B cell (primary cell): ENCODE measurements around the gene BUB1B. TPM values are rescaled to one million over a fixed set of nuclear protein-coding genes. Genes with fewer than 3 reads are reported as not detected.

Experiments
- ATAC-seq: fragments of 200-7000 bp; cut with Tn5 transposase; one replicate; pipeline ENCODE4 v1.10.0; 2021; ENCODE audit warnings: low read depth, mild to moderate bottlenecking, moderate number of reproducible peaks, moderate library complexity
- CTCF ChIA-PET: fragments of 350-600 bp; sonication (Branson Sonifier 250); formaldehyde crosslinking; loops from one replicate; lab custom pipeline; 2021; ENCODE audit warnings: antibody characterized with exemption, inconsistent platforms; lab: Charles Lee
- POLR2A ChIA-PET: fragments of 350-600 bp; sonication (Branson Sonifier 250); formaldehyde crosslinking; loops from one replicate; lab custom pipeline; 2021; ENCODE audit warnings: antibody characterized with exemption; lab: Charles Lee
- DNase-seq: peaks from one replicate; pipeline ENCODE4 v3.0.0; 2013
- H2AFZ ChIP-seq: 2 replicates; pipeline ENCODE4 v1.6.1; 2012; ENCODE audit warnings: mild to moderate bottlenecking, low read depth, low read length; ENCODE audit not compliant: insufficient read depth, poor library complexity, severe bottlenecking
- H3K27ac ChIP-seq, 2 donors: 1 replicate in 1 of 2; 2 replicates in 1 of 2; pipeline ENCODE4 v1.5.1; 2012 to 2013; ENCODE audit warnings: low read length in 2 of 2, mild to moderate bottlenecking in 2 of 2, moderate library complexity in 1 of 2
- H3K27me3 ChIP-seq, 4 experiments: fragments of 200-600 bp in 1 of 4; sonication (generic) in 1 of 4; replicated peaks in 1 of 4; 1 replicate in 2 of 4; 2 replicates in 2 of 4; pipeline versions ENCODE4 v1.6.1 to v1.7.0; 2013 to 2016; ENCODE audit warnings: low read length in 3 of 4, mild to moderate bottlenecking in 2 of 4, mixed read lengths in 1 of 4, moderate library complexity in 1 of 4; ENCODE audit not compliant: insufficient read depth in 4 of 4, control insufficient read depth in 3 of 4; ENCODE audit errors: control extremely low read depth in 1 of 4
- H3K36me3 ChIP-seq, 2 experiments: replicated peaks in 1 of 2; 1 replicate in 1 of 2; 2 replicates in 1 of 2; pipeline versions ENCODE4 v1.6.1 to v1.7.1; 2013; ENCODE audit warnings: low read length in 1 of 2; ENCODE audit not compliant: insufficient read depth in 2 of 2, control insufficient read depth in 1 of 2; ENCODE audit errors: control extremely low read depth in 1 of 2, extremely low read depth in 1 of 2
- H3K4me1 ChIP-seq, 2 donors: fragments of 200-600 bp in 1 of 2; sonication (generic) in 1 of 2; 1 replicate in 1 of 2; 2 replicates in 1 of 2; pipeline versions ENCODE4 v1.5.1 to v1.6.1; 2013 to 2017; ENCODE audit warnings: low read length in 2 of 2; ENCODE audit not compliant: control insufficient read depth in 2 of 2, insufficient read depth in 2 of 2
- H3K4me2 ChIP-seq: replicated peaks from 2 replicates; pipeline ENCODE3; 2012; ENCODE audit warnings: mild to moderate bottlenecking, low read depth, low read length; ENCODE audit not compliant: poor library complexity, severe bottlenecking
- H3K4me3 ChIP-seq, 5 experiments: fragments of 200-600 bp in 1 of 5; sonication (generic) in 1 of 5; 1 replicate in 3 of 5; 2 replicates in 2 of 5; pipeline versions ENCODE4 v1.5.1 to v1.7.0; 2011 to 2016; ENCODE audit warnings: low read length in 4 of 5, mild to moderate bottlenecking in 4 of 5, low read depth in 2 of 5, control low read depth in 1 of 5, moderate library complexity in 1 of 5; ENCODE audit not compliant: insufficient read depth in 1 of 5; ENCODE audit errors: control extremely low read depth in 1 of 5, extremely low read depth in 1 of 5
- H3K79me2 ChIP-seq: fragments of 200-600 bp; sonication (generic); one replicate; pipeline ENCODE4 v1.6.0; 2016; ENCODE audit warnings: low read length; ENCODE audit not compliant: control insufficient read depth, insufficient read depth
- H3K9ac ChIP-seq: fragments of 200-600 bp; sonication (generic); 2 replicates; pipeline ENCODE4 v1.6.1; 2017; ENCODE audit warnings: mild to moderate bottlenecking, low read length, moderate library complexity
- H3K9me3 ChIP-seq, 3 donors: one replicate each; pipeline versions ENCODE4 v1.6.1 to v1.7.1; 2013; ENCODE audit warnings: low read length in 2 of 3; ENCODE audit not compliant: control insufficient read depth in 2 of 3, insufficient read depth in 1 of 3; ENCODE audit errors: control extremely low read depth in 1 of 3
- H4K20me1 ChIP-seq: 2 replicates; pipeline ENCODE4 v1.6.0; 2012; ENCODE audit warnings: mild to moderate bottlenecking, low read length; ENCODE audit not compliant: insufficient read depth, control insufficient read depth, poor library complexity, severe bottlenecking
- H3K27ac Mint-ChIP-seq: one replicate; pipeline ENCODE4 v1.8.0; 2021; ENCODE audit warnings: mixed read lengths
- H3K27me3 Mint-ChIP-seq: one replicate; pipeline ENCODE4 v1.8.0; 2021; ENCODE audit warnings: mixed read lengths
- H3K4me1 Mint-ChIP-seq: one replicate; pipeline ENCODE4 v1.8.0; 2021; ENCODE audit warnings: mixed read lengths
- H3K4me3 Mint-ChIP-seq: one replicate; pipeline ENCODE4 v1.8.0; 2021; ENCODE audit warnings: mixed read lengths
- H3K9me3 Mint-ChIP-seq: one replicate; pipeline ENCODE4 v1.8.0; 2022; ENCODE audit warnings: mixed read lengths; ENCODE audit not compliant: insufficient read depth
- EZH2 ChIP-seq: IDR thresholded peaks from 2 replicates; pipeline ENCODE4 v1.6.1; 2012; ENCODE audit warnings: borderline replicate concordance, low read depth, mild to moderate bottlenecking, moderate library complexity, low read length; ENCODE audit not compliant: insufficient read depth, poor library complexity, severe bottlenecking
- WGBS: methylation state at CpG from one replicate; pipeline ENCODE4 v1.1.5; 2013; ENCODE audit warnings: missing lambda C conversion rate; ENCODE audit not compliant: insufficient coverage; 5-methylcytosine and 5-hydroxymethylcytosine counted together
- intact Hi-C: fragments of 100-400 bp; cut with micrococcal nuclease; formaldehyde crosslinking; loops from one replicate; pipeline ENCODE4 v1.10.0; 2022
- polyA plus RNA-seq: library from polyadenylated mRNA; depleted of rRNA; stranded (reverse); fragments of >200 nt; gene quantifications from 2 replicates; pipeline ENCODE4 v1.2.3, GENCODE V29; 2012
- total RNA-seq, 2 donors: library from RNA; stranded (reverse); fragments of 120-200 nt in 1 of 2; gene quantifications; 1 replicate in 1 of 2; 2 replicates in 1 of 2; pipeline versions ENCODE4 v1.2.3 to v1.2.4, GENCODE V29; 2013 to 2022
- TF ChIP-seq, protein P1 (sequence below): fragments of 200-600 bp; IDR thresholded peaks from one replicate; pipeline ENCODE4 v1.8.0; 2022; ENCODE audit warnings: antibody characterized with exemption, mild to moderate bottlenecking

BUB1B gene
- total and polyA plus RNA-seq, 2 donors (not counting 1 experiment from before 2014, with no cell fraction given), result 0.70 to 4.4 TPM

DNA sequence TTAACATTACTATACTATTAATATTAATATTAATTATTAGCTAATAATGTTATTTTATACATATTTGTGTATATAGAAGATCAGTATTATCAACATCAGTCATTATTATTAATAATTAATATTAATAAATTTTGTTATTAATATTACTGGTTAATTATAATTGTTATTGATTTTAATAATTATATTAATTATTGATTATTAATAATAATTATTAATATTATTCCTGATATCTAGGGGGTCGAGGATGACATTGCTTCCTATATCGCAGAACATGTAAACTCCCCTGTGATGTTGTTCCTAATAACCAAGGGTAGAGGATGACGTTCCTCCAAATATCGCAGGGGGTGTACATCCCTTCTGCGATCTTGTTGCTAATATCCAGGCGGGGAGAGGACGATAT lies 34.9 kb upstream of the BUB1B start:
- H3K9me3 Mint-ChIP-seq, result no peaks in the 10 kb centered on the region
- ATAC-seq, result no peak
- Histone ChIP-seq H4K20me1 (no peaks in the 10 kb centered on the region), H3K4me1 (no peaks in the 10 kb centered on the region), H3K27me3 (peaks cover 0 to 3% (median 0%) of the 10 kb centered on the region in 4 experiments), H3K4me3 (no peak overlapping the region), H3K79me2 (no peaks in the 10 kb centered on the region), H3K4me2 (no peak overlapping the region), H3K9ac (no peak overlapping the region), H2AFZ (no peak overlapping the region), H3K27ac (no peak overlapping the region), H3K36me3 (no peaks in the 10 kb centered on the region), H3K9me3 (no peaks in the 10 kb centered on the region)
- peak overlapping the region; percentile 10 for H3K27ac Mint-ChIP-seq
- CTCF ChIA-PET, result no interaction called here
- TF ChIP-seq, protein P1, sequence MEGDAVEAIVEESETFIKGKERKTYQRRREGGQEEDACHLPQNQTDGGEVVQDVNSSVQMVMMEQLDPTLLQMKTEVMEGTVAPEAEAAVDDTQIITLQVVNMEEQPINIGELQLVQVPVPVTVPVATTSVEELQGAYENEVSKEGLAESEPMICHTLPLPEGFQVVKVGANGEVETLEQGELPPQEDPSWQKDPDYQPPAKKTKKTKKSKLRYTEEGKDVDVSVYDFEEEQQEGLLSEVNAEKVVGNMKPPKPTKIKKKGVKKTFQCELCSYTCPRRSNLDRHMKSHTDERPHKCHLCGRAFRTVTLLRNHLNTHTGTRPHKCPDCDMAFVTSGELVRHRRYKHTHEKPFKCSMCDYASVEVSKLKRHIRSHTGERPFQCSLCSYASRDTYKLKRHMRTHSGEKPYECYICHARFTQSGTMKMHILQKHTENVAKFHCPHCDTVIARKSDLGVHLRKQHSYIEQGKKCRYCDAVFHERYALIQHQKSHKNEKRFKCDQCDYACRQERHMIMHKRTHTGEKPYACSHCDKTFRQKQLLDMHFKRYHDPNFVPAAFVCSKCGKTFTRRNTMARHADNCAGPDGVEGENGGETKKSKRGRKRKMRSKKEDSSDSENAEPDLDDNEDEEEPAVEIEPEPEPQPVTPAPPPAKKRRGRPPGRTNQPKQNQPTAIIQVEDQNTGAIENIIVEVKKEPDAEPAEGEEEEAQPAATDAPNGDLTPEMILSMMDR, result no peak
- TF ChIP-seq EZH2, result no peak
- H3K27me3 Mint-ChIP-seq, result peaks cover 8% of the 10 kb centered on the region
- no peak for DNase-seq
- no peaks in the 10 kb centered on the region for H3K4me1 Mint-ChIP-seq
- POLR2A ChIA-PET, result interaction anchor here (0.5 kb wide), 1 partner anchor 11 kb away, joined by 3 read pairs; no protein-coding TSS in a partner anchor
- H3K4me3 Mint-ChIP-seq, result no peak overlapping the region
- no CpG with 5 or more reads among the region's 7 CpGs for WGBS
- intact Hi-C loops, result no loop called here

DNA sequence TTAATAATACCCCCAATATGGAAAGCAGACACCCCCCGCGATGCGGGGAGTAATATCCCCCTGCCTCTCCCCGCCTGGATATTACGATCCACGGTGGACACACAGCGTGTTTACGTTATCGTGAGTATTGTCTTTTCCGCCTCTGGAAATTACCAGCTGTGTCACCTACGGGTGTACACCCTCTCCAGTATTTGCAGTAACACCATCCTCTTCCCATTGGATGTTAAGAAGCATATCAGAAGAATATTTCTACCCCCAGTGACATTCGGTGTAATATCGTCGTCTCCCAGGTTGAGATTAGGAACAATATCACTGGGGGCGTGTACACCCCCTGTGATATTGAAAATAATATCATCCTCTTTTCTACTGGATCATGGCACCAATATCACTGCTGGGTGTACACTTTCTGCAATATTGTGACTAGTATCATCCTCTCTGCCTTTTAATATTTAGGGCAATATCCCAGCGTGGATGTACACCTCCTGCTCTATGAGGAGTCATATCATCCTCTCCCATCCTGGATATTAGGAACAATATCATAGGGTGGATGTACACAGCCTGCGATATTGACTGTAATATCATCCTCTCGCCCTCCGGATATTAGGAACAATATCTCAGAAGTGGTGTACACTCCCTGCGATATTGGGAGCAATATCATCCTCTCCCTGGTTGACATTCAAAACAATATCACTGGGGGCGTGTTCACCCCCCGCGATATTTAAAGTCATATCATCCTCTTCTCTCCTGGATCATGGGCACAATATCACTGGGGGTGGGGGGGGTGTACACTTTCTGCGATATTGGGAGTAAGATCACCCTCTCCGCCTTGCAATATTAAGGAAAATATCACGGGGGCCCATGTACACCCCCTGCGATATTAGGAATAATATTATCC lies 31.9 kb upstream of the BUB1B start:
- no peak for TF ChIP-seq EZH2
- TF ChIP-seq, protein P1, result no peak
- Histone ChIP-seq H3K4me3 (no peak overlapping the region), H4K20me1 (no peaks in the 10 kb centered on the region), H3K4me2 (no peak overlapping the region), H3K9ac (no peak overlapping the region), H3K79me2 (no peaks in the 10 kb centered on the region), H3K4me1 (no peaks in the 10 kb centered on the region), H3K27me3 (peaks cover 0 to 3% (median 0%) of the 10 kb centered on the region in 4 experiments), H3K27ac (no peak overlapping the region), H3K9me3 (no peaks in the 10 kb centered on the region), H2AFZ (no peak overlapping the region), H3K36me3 (no peaks in the 10 kb centered on the region)
- no peak overlapping the region for H3K4me3 Mint-ChIP-seq
- intact Hi-C loops, result no loop called here
- ATAC-seq (peak; percentile 31), DNase-seq (no peak)
- POLR2A ChIA-PET, result interaction anchor here (1.0 kb wide), 1 partner anchor 31 kb away, joined by 3 read pairs; no protein-coding TSS in a partner anchor
- 91% methylated on average over 13 of the region's 27 CpGs for WGBS
- H3K27me3 Mint-ChIP-seq, result peaks cover 14% of the 10 kb centered on the region
- no peak overlapping the region for H3K27ac Mint-ChIP-seq
- no peaks in the 10 kb centered on the region for H3K4me1 Mint-ChIP-seq
- H3K9me3 Mint-ChIP-seq, result no peaks in the 10 kb centered on the region
- CTCF ChIA-PET, result interaction anchor here (0.7 to 1.2 kb wide), 2 partner anchors 16 to 22 kb away, joined by 3 to 5 read pairs; no protein-coding TSS in a partner anchor
